22Rv1 (cell line): Measurements from ENCODE around the gene LCP2.
A peak's percentile ranks its signal among the peaks of the same experiment; 100 is the strongest.

Experiments
- H3K27ac ChIP-seq: fragments of 450-650 bp; 2 replicates; pipeline ENCODE4 v1.5.1; 2017
- CTCF ChIP-seq: fragments of 450-650 bp; IDR thresholded peaks from 2 replicates; pipeline ENCODE4 v1.5.1; 2017; ENCODE audit warnings: mild to moderate bottlenecking
- ZFX ChIP-seq: fragments of 450-650 bp; IDR thresholded peaks from 2 replicates; pipeline ENCODE4 v1.6.1; 2017; ENCODE audit warnings: antibody characterized with exemption, borderline replicate concordance

Gene LCP2

DNA sequence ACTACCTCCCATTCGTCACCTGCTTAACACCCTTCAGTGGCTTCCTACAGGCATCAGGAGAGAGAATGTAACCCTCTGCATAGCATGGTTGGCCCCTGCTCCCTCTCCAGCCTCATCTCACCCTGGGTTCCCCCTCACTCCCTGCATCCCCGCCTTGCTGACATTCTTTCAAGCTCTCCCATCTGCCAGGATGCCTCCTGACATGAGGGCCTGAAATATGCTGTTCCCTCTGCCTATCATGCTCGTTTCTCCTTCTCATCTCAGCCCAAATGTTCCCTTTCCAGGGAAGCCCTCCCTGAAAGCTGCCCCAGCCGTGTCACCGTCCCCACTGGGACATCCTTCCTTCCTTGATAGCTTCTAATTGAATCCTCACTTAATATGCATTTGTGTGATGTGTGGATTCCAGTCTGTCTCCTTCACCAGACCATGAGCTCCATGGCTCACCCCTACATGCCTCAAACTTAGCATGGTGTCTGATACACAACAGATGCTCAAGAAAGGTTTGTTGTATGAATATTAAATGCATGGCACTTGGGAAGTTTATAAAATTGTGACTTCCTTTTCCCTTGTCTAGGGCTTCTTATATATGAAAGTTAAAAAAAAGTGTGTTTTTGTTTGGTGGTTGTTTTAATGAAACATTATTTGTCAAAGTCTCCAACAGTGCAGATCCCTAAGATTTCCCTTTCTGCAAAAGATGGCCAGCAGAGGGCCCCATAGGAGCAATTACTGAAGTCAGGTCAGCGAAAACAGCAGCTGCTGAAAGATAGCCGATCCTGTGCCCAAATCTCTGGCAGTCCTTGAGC lies 72.0 kb downstream of the LCP2 start:
- peak; percentile 86 for TF ChIP-seq CTCF
- no peak for TF ChIP-seq ZFX
- no peak overlapping the region for H3K27ac ChIP-seq

DNA sequence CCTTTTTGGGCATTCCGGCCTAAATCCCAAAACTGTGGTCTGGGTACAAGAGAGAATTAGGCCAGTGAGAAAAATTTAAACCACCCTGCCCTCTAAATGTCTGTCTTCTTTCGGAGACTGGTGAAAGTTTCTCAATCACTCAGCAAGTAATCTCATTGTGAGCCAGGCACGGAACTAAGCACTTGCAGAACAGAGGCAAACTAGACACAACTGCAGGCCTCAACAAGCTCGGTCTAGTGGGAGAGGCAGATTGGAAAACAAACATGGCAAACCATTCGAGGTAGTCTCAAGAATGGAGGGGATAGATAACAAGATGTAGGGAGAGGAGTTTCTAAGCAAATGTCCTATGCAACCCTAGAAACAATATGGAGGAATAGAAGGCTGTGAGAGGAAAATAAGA lies 73.7 kb downstream of the LCP2 start:
- no peak for TF ChIP-seq CTCF
- TF ChIP-seq ZFX: no peak
- no peak overlapping the region for H3K27ac ChIP-seq

GRCh38 chr5:170223360-170223759 lies 74.2 kb downstream of the LCP2 start:
- TF ChIP-seq CTCF: no peak
- no peak for TF ChIP-seq ZFX
- H3K27ac ChIP-seq: no peak overlapping the region

- no peak for TF ChIP-seq ZFX
- TF ChIP-seq CTCF: no peak
- no peak overlapping the region for H3K27ac ChIP-seq
Measured at GRCh38 chr5:170221327-170221741, 76.2 kb downstream of the LCP2 start.

GRCh38 chr5:170220191-170220590 lies 77.4 kb downstream of the LCP2 start:
- H3K27ac ChIP-seq: no peak overlapping the region
- no peak for TF ChIP-seq ZFX
- no peak for TF ChIP-seq CTCF

DNA sequence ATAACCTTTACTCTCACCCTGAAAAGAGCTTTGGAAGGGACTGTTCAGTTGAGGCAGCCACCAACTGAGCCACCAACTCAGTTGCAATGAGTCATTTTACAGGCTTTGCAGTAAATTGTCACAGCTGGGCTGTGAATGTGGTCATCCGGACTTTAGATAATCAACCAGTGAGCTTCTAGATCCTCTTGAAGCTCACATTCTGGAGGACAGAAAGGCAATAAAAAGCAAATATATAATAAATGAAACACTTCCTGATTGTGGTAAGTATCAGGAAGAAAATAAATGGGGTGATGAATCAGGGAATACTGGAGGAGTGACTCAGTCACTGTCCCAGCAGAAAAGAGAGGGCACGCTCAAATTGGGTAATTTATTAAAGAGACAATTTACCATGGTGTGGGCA lies 78.0 kb downstream of the LCP2 start:
- H3K27ac ChIP-seq: no peak overlapping the region
- TF ChIP-seq ZFX (no peak), CTCF (no peak)

DNA sequence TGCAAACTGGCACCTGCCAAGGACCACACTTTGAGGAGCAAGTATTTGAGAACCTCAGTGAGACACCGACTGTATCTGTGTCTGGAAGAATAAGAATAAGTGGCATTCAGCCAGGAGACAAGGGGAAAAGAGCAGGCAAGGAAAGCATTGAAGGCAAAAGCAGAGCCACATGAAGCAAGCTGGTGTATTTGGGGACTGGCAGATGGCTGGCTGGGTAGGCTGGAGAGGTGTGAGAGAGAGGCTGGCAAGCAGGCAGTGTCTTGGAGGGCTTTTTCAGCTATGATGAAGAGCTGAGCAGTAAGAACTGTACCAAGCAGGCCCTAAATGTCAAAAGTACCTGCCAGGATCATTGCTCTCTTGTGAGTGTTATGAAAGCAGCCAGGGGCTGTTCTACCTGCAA lies 78.9 kb downstream of the LCP2 start:
- TF ChIP-seq ZFX (no peak), CTCF (no peak)
- H3K27ac ChIP-seq: no peak overlapping the region
